ENCODE data around the gene TNNC1. TPM values are rescaled to one million over a fixed set of nuclear protein-coding genes. Genes with fewer than 3 reads are reported as not detected.
A peak's percentile ranks its signal among the peaks of the same experiment; 100 is the strongest.

TNNC1 gene
- total and polyA plus RNA-seq, 2 experiments from 2014 or later: 1,875 to 3,313 TPM

GRCh38 chr3:52446631-52447511 lies 7.0 kb downstream of the TNNC1 start:
- Histone ChIP-seq H3K27me3 (no peaks in the 10 kb centered on the region), H3K36me3 (peaks cover 15% of the 10 kb centered on the region), H3K27ac (no peak overlapping the region), H3K9me3 (ENCODE audit: low read depth) (no peaks in the 10 kb centered on the region), H3K4me1 (ENCODE audit: low read depth) (peaks cover 20% of the 10 kb centered on the region), H3K4me3 (no peak overlapping the region)
- TF ChIP-seq CTCF (IDR thresholded peaks at IDR 0.05; ENCODE audit: low read depth, low read length): peak; percentile 100
- peak; percentile 56 to 80 for DNase-seq (ENCODE audit: low read depth in 1 of 2, low spot score in 1 of 2)

DNA sequence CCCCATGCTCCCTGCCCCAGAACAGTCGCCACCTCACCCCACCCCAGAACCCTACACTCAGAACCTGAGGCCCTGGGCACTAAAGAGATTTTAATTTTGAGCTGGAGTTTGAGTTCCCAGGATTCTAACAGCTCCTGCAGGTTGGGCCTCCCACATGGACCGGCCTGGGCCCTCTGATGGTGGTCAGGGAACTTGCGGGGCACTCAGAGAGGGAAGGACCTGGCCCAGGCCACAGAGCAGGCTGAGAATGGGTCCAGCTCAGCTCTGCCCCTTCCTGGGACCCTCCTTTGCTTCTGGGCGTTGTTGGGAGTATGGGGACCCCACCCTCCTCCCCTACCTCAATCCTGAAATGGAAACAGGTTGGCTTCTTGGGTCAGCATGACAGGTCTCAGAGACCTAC lies 7.8 kb downstream of the TNNC1 start:
- DNase-seq (ENCODE audit: low read depth in 1 of 2, low spot score in 1 of 2): no peak
- Histone ChIP-seq H3K27ac (no peak overlapping the region), H3K4me1 (ENCODE audit: low read depth) (peaks cover 17% of the 10 kb centered on the region), H3K27me3 (no peaks in the 10 kb centered on the region), H3K36me3 (peaks cover 8% of the 10 kb centered on the region), H3K9me3 (ENCODE audit: low read depth) (no peaks in the 10 kb centered on the region), H3K4me3 (no peak overlapping the region)
- no peak for TF ChIP-seq CTCF (IDR thresholded peaks at IDR 0.05; ENCODE audit: low read depth, low read length)

DNA sequence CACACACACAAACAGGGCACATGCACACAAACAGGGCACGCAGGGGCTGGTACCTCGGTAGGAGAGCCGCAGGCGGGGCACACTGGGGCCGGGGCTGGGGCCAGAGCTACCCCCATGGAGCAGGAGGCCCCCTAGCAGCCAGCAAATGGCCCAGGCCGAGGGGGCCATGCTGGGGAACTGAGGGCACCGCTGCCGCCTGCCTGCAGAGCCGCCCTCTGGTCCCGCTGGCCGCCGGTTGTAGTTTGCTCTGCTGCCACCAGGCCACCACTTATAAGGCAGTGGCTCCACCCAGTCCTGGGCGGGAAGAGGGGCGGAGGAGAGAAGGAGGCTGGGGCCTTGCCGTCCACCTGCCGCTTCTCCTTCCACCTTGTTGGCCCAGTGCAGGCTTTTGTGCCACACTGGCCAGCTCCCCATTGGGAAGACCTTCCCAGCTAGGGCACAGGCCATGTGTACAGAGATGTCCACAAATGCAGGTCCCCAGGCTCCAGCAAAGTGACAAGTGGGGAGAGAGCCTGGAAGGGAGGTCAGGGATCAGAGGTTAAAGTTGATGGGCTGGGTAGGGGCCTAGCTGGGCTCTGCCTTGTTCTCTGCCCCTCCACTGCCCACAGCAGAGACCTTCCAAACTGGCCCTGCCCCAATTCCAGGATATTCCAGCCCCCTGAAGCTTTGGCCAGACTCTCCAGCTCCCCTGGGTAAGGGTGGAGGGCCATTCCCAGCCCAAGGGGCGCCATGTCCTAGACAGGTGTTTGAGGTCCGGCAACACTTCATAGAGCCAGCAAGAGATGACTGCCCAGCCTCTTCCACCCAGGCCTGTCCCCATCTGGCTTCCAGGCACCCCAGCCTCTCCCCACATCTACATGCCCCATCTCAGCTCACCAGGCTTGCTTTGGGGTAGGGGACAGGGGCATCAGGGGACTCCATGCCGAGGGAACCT lies 8.7 kb downstream of the TNNC1 start, which contains the start of gene SEMA3G:
Gene SEMA3G, minus strand, starts transcription at position 244 of the 934 bp plus-strand sequence. Its CDS starts 76 bp downstream, at position 168.
- H3K4me3 ChIP-seq: no peak within 1 kb of the TSS
- TF ChIP-seq CTCF (IDR thresholded peaks at IDR 0.05; ENCODE audit: low read depth, low read length): peak; percentile 24
- no peaks in the 10 kb centered on the region for H3K9me3 ChIP-seq (ENCODE audit: low read depth)
- H3K4me1 ChIP-seq (ENCODE audit: low read depth): peaks cover 7% of the 10 kb centered on the region
- no peak within 1 kb of the TSS for H3K27ac ChIP-seq
- H3K36me3 ChIP-seq: no peaks in the 10 kb centered on the region
- DNase-seq (ENCODE audit: low read depth in 1 of 2, low spot score in 1 of 2): peak; percentile 60 to 88
- H3K27me3 ChIP-seq: no peaks in the 10 kb centered on the region

DNA sequence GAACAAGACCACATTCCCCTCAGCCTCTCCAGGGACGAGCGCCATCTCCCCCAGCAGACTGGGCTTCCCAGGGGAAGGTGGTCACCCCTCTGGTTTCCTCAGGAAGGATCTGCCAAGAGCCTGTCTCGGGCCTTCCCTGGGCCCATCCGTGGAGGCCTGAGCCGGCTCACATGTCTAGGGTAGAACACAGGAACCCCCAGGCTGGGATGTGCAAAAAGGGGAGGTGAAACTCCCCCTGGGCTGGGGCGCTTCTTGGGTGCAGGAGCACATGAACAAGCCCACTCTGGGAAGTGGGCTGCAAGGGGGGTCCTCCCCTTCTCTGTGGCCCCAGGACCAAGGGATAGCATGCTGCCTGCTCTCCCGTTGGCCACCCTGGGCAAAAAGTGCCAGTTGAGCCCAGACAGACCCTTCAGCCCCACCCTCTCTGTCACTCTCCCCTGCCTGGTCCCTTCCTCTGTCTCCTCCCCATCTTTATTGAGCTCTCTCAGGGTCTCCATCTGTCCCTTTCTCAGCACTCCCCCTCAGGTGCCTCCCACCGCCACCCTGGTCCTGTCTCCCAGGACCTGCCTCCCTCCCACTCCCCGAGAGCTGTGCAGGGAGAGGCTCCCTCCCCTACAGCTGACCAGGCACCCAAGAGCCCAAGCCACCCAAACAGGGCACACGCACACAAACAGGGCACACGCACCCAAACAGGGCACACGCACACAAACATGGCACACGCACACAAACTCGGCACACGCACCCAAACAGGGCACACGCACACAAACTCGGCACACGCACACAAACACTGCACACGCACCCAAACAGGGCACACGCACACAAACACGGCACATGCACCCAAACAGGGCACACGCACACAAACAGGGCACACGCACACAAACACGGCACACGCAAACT lies 9.8 kb downstream of the TNNC1 start:
- Histone ChIP-seq H3K9me3 (ENCODE audit: low read depth) (no peaks in the 10 kb centered on the region), H3K4me3 (no peak overlapping the region), H3K36me3 (no peaks in the 10 kb centered on the region), H3K4me1 (ENCODE audit: low read depth) (peaks cover 2% of the 10 kb centered on the region), H3K27ac (no peak overlapping the region), H3K27me3 (no peaks in the 10 kb centered on the region)
- no peak for TF ChIP-seq CTCF (IDR thresholded peaks at IDR 0.05; ENCODE audit: low read depth, low read length)
- no peak for DNase-seq (ENCODE audit: low read depth in 1 of 2, low spot score in 1 of 2)

DNA sequence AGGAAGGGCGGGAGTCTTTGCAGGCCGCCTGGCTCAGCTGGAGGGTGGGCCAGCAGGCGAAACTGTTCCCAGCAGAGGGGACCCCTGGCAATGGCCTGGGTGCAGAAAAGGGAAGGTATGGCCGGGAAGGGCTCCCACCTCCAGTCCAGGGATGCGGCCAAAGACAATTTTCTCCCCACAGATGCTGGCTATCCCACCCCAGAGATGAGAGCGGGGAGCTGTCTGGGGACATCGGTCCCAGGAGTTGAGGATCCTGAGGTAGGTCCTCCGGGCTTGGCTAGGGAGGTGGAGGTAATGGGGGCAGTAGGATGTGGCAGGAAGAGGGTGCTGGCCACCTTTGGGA lies 10.6 kb downstream of the TNNC1 start:
- no peak for DNase-seq (ENCODE audit: low read depth in 1 of 2, low spot score in 1 of 2)
- Histone ChIP-seq H3K9me3 (ENCODE audit: low read depth) (no peaks in the 10 kb centered on the region), H3K4me3 (no peak overlapping the region), H3K4me1 (ENCODE audit: low read depth) (peaks cover 2% of the 10 kb centered on the region), H3K27me3 (no peaks in the 10 kb centered on the region), H3K36me3 (no peaks in the 10 kb centered on the region), H3K27ac (no peak overlapping the region)
- no peak for TF ChIP-seq CTCF (IDR thresholded peaks at IDR 0.05; ENCODE audit: low read depth, low read length)

All from cardiac muscle cell (in vitro differentiated cells and primary cell).